Globus pallidus (tissue), 1 donor: Measurements from ENCODE around the gene ATP5PD.
"Not testable (repeated sequence)": the region's sequence is repeated elsewhere in the genome, so short reads cannot be mapped to it uniquely, and the experiment has no call there.

ENCODE experiments used
- DNase-seq: peaks from one replicate; pipeline ENCODE4 v3.0.0-alpha.2; 2015; ENCODE audit warnings: low spot score

The ATP5PD gene

GRCh38 chr17:75077496-75078283 is 30.9 kb upstream of the ATP5PD start:
- peak; percentile 50 for DNase-seq

- DNase-seq, result no peak
Observed at GRCh38 chr17:75077072-75077495, 30.3 kb upstream of the ATP5PD start.

GRCh38 chr17:75075597-75076336 is 29.0 kb upstream of the ATP5PD start:
- no peak for DNase-seq

- no peak for DNase-seq
Observed at GRCh38 chr17:75074532-75074931, 27.8 kb upstream of the ATP5PD start.

GRCh38 chr17:75073618-75074047 is 26.9 kb upstream of the ATP5PD start:
- no peak for DNase-seq

- DNase-seq, result not testable (repeated sequence)
Observed at GRCh38 chr17:75072909-75073308, 26.1 kb upstream of the ATP5PD start.

GRCh38 chr17:75071478-75072271 is 24.9 kb upstream of the ATP5PD start:
- not testable (repeated sequence) for DNase-seq

- DNase-seq, result no peak
Observed at GRCh38 chr17:75069783-75070182, 23.0 kb upstream of the ATP5PD start.

GRCh38 chr17:75068750-75069149 is 22.0 kb upstream of the ATP5PD start:
- DNase-seq, result no peak

- DNase-seq, result no peak
Observed at GRCh38 chr17:75067856-75068255, 21.1 kb upstream of the ATP5PD start.

GRCh38 chr17:75065562-75066151 is 18.9 kb upstream of the ATP5PD start:
- no peak for DNase-seq

- no peak for DNase-seq
Observed at GRCh38 chr17:75064867-75065561, 18.2 kb upstream of the ATP5PD start.

GRCh38 chr17:75064460-75064859 is 17.7 kb upstream of the ATP5PD start:
- no peak for DNase-seq

- DNase-seq, result no peak
Observed at GRCh38 chr17:75064040-75064439, 17.3 kb upstream of the ATP5PD start.

GRCh38 chr17:75063626-75064025 is 16.9 kb upstream of the ATP5PD start:
- DNase-seq, result no peak

- no peak for DNase-seq
Observed at GRCh38 chr17:75063201-75063600, 16.4 kb upstream of the ATP5PD start.

GRCh38 chr17:75061618-75062017 is 14.8 kb upstream of the ATP5PD start:
- DNase-seq, result no peak

GRCh38 chr17:75061055-75061438 is 14.3 kb upstream of the ATP5PD start:
- DNase-seq, result no peak

- DNase-seq, result no peak
Observed at GRCh38 chr17:75060434-75061054, 13.8 kb upstream of the ATP5PD start.

- peak; percentile 85 for DNase-seq
Observed at GRCh38 chr17:75059369-75060345, 12.9 kb upstream of the ATP5PD start.
